Thoracic aorta (tissue), 2 donors: ENCODE results near the gene CAMK2D. TPM values are rescaled to one million over a fixed set of nuclear protein-coding genes. Genes with fewer than 3 reads are reported as not detected.

ENCODE experiments used
- ATAC-seq: fragments of 150-250 bp; one replicate; pipeline ENCODE4 v1.8.0; 2017; ENCODE audit warnings: low read depth; ENCODE audit not compliant: insufficient number of reproducible peaks, low FRiP score
- DNase-seq: peaks from one replicate; pipeline ENCODE4 v3.0.0-alpha.2; 2020; ENCODE audit warnings: low spot score
- H3K27ac ChIP-seq, 2 donors: fragments of 200-600 bp; sonication (generic); 1 replicate in 1 of 2; 2 replicates in 1 of 2; pipeline ENCODE4 v1.5.1; 2016; ENCODE audit warnings: mild to moderate bottlenecking in 2 of 2, moderate library complexity in 2 of 2
- H3K27me3 ChIP-seq: fragments of 200-600 bp; sonication (generic); replicated peaks from 2 replicates; pipeline ENCODE4 v1.6.0; 2016; ENCODE audit warnings: mild to moderate bottlenecking; ENCODE audit not compliant: insufficient read depth
- H3K36me3 ChIP-seq: fragments of 200-600 bp; sonication (generic); one replicate; pipeline ENCODE4 v1.5.1; 2016
- H3K4me1 ChIP-seq, 2 donors: fragments of 200-600 bp; sonication (generic); 1 replicate in 1 of 2; 2 replicates in 1 of 2; pipeline versions ENCODE4 v1.5.1 to v1.6.0; 2016; ENCODE audit warnings: low read depth in 2 of 2, mild to moderate bottlenecking in 1 of 2; ENCODE audit not compliant: control insufficient read depth in 1 of 2
- H3K4me3 ChIP-seq: fragments of 200-600 bp; sonication (generic); 2 replicates; pipeline ENCODE4 v1.5.1; 2016; ENCODE audit warnings: mild to moderate bottlenecking
- H3K9me3 ChIP-seq: fragments of 200-600 bp; sonication (generic); 2 replicates; pipeline ENCODE4 v1.5.1; 2016
- CTCF ChIP-seq: fragments of 200-600 bp; sonication (generic); IDR thresholded peaks from one replicate; pipeline ENCODE4 v1.5.1; 2019; ENCODE audit warnings: antibody characterized with exemption
- total RNA-seq, 2 donors: library from RNA; depleted of rRNA; stranded (reverse); fragments of >200 nt; gene quantifications; one replicate each; pipeline versions ENCODE4 v1.1.0 to v1.2.3, GENCODE V29; 2016

Gene CAMK2D
- total RNA-seq, 2 donors from 2014 or later = 50.6 to 70.1 TPM

GRCh38 chr4:113783289-113783688 lies 21.8 kb upstream of the CAMK2D start:
- H3K4me3 ChIP-seq = no peak overlapping the region
- no peaks in the 10 kb centered on the region for H3K27me3 ChIP-seq
- H3K27ac ChIP-seq = no peak overlapping the region
- DNase-seq (no peak), ATAC-seq (no peak)
- TF ChIP-seq CTCF = no peak
- H3K4me1 ChIP-seq = peaks cover 5 to 13% of the 10 kb centered on the region in 2 donors
- H3K9me3 ChIP-seq = no peaks in the 10 kb centered on the region
- H3K36me3 ChIP-seq = no peaks in the 10 kb centered on the region

- H3K4me1 ChIP-seq = peaks cover 5 to 13% of the 10 kb centered on the region in 2 donors
- no peaks in the 10 kb centered on the region for H3K36me3 ChIP-seq
- ATAC-seq = no peak
Observed at GRCh38 chr4:113781439-113782040, 20.0 kb upstream of the CAMK2D start.

GRCh38 chr4:113776679-113777078 lies 15.1 kb upstream of the CAMK2D start:
- Histone ChIP-seq H3K36me3 (no peaks in the 10 kb centered on the region), H3K9me3 (no peaks in the 10 kb centered on the region), H3K27ac (no peak overlapping the region), H3K4me1 (no peaks in the 10 kb centered on the region), H3K4me3 (no peak overlapping the region), H3K27me3 (no peaks in the 10 kb centered on the region)
- ATAC-seq (no peak), DNase-seq (no peak)
- TF ChIP-seq CTCF = no peak

More at GRCh38 chr4:113781439-113782040, 20.0 kb upstream of the CAMK2D start:
- peak; percentile 66 for TF ChIP-seq CTCF
- DNase-seq = no peak
- Histone ChIP-seq H3K27me3 (no peaks in the 10 kb centered on the region), H3K4me3 (no peak overlapping the region), H3K27ac (no peak overlapping the region), H3K9me3 (no peaks in the 10 kb centered on the region)

GRCh38 chr4:113776016-113776415 lies 14.5 kb upstream of the CAMK2D start:
- no peak for TF ChIP-seq CTCF
- Histone ChIP-seq H3K9me3 (no peaks in the 10 kb centered on the region), H3K27ac (no peak overlapping the region), H3K4me1 (no peaks in the 10 kb centered on the region), H3K4me3 (no peak overlapping the region), H3K27me3 (no peaks in the 10 kb centered on the region), H3K36me3 (no peaks in the 10 kb centered on the region)
- no peak for ATAC-seq
- no peak for DNase-seq

GRCh38 chr4:113773756-113774155 lies 12.2 kb upstream of the CAMK2D start:
- no peak for TF ChIP-seq CTCF
- DNase-seq (no peak), ATAC-seq (no peak)

More at GRCh38 chr4:113773756-113774155, 12.2 kb upstream of the CAMK2D start:
- H3K27ac ChIP-seq = no peak overlapping the region
- no peaks in the 10 kb centered on the region for H3K9me3 ChIP-seq
- no peaks in the 10 kb centered on the region for H3K4me1 ChIP-seq
- H3K4me3 ChIP-seq = no peak overlapping the region
- H3K36me3 ChIP-seq = no peaks in the 10 kb centered on the region
- no peaks in the 10 kb centered on the region for H3K27me3 ChIP-seq
